ENCODE measurements around the gene HPD.
"Not testable (repeated sequence)": the region's sequence is repeated elsewhere in the genome, so short reads cannot be mapped to it uniquely, and the experiment has no call there.

Gene HPD

DNA sequence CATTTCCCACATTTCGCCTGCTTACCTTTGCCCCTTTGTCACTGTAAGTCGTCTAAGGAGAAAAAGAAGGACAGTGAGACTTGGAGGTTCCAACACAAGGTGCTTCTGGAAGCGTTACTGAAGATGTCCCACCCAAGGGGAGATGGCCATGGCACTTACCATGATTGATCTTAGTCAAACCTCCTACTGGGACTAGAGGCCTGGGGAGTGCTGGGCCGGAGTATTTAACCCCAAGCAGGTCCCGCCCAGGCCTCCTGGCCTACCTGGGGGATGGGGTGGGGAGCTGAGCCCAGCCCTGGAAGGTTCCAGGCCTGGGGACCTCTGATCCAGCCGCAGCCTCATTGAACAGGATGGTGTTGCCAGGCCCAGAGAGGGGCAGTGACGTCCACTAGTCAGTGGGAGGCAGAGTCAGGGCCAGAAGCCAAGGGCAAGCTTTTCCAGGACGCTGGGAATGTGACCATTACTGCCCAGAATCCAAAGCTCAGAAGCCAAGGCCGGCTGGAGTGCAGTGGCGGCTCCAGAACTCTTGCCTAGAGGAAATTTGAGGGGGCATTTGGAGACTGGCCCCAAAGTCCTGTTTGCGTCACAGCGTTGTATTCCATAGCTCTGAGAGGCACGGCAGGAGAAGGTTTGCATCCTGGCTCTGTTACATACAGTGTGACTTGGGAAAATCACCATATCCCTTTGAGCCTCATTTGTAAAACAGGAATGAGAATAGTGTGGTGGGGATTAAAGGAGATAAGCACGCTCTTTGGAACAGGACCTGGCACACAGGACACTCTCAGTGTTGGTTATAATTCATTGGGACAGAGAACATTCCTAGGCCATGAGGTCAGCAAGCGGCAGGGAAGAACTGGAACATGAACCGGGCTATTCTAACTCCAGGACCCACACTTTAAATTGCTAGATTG, at the start of gene HPD:
Gene HPD (minus strand): TSS at position 198 of the 911 bp plus-strand sequence. CDS start 36 bp downstream, at position 162.
- DNase-seq (ENCODE audit: low spot score), result peak; percentile 46

DNA sequence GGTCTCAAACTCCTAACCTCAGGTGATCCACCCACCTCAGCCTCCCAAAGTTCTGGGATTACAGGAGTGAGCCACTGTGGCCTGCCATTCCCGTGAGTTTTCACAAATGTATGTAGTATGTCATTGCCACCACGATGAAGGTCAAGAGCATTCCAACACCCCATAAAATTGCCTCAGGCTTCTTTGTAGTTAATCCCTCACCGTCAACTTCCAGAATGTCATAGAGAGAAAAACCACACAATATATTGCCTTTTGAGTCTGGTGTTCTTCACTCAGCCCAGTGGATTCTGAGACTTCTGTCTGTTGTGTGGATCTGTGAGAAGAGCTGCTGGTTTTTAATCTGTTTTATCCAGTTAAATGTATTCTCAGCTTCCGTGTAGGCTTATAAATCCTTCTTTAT, 47.1 kb upstream of the HPD start:
- DNase-seq (ENCODE audit: low spot score), result no peak

DNA sequence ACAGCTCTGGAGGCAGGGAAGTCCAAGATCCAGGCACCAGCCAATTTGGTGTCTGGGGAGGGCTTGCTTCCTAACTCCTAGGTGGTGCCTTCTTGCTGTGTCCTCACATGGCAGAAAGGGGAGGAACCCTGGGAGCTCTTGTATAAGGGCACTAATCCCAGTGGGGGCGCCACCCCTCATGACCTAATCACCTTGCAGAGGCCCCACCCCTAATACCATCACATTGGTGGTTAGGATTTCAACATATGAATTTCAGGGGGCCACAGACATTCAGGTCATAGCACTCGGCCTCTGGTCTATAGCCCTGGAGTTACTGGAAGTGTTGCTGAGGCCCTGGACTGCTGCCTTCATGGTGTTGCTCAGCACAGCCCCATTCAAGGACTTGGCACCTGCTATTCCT, 44.5 kb upstream of the HPD start:
- DNase-seq (ENCODE audit: low spot score), result no peak

DNA sequence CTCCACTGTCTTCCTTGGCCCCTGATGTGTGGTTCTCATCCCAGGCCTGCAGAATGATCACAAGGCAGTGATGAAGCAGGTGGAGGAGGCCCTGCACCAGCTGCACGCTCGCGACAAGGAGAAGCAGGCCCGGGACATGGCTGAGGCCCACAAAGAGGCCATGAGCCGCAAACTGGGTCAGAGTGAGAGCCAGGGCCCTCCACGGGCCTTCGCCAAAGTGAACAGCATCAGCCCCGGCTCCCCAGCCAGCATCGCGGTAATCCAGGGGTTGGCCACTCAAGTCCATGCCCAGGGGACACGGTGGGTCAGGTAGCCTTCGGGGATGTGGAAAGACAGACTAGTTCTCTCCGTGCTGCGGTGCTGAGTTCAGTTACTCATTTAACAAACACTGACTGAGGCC, 40.9 kb upstream of the HPD start:
- no peak for DNase-seq (ENCODE audit: low spot score)

DNA sequence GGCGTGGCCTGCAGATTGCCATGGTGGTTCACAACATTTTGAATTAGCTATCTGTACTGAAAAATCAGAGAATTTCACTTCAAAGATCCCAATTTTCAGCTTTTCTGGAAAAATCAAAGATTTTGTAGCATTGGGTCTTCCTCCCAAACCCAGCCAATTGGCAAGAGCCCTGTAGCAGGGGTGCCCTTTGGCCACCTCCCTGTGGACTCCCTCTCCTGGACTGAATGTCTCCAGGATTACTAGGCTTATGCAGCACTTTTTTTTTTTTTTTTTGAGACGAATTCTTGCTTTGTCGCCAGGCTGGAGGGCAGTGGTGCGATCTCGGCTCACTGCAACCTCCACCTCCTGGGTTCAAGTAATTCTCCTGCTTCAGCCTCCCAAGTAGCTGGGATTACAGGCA, 39.6 kb upstream of the HPD start:
- no peak for DNase-seq (ENCODE audit: low spot score)

DNA sequence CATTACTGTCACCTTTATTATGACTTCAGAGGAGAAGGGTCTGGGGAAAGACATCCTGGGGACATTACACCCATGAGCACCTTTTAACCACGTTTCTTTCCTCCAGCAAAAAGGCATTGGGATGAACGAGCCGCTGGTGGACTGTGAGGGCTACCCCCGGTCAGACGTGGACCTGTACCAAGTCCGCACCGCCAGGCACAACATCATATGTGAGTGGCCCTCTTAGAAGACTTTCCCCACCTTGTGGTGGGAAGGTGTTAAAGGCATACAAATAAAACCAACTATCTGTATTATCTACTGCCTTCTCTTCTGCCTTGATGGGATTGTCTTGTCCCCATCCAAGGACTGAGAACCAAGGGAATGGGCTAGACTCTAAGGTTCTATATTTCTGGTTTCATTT, 36.0 kb upstream of the HPD start:
- DNase-seq (ENCODE audit: low spot score), result no peak

DNA sequence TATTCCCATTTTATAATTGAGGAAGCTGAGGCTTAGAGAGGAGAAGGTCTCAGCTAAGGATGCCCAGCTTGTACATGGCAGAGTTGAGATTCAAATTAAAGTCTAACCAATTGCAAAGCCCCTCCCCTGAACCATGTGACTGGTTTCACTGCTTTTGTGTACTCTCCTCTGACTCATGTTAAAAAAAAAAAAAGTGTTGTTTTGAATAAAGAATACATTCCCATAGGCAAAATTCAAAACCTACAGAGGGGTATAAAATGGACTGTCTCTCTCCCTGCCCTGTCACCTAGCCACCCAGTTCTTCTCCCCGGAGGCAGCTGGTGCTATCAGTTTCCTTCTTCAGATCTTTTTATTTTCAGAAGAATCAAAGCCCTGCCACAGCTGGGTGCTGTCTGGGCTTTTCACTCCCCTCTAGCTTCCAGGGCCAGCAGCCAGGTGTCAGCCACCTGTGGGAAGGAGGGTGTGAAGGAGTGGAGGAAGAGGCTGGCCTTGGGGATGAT, 35.4 kb upstream of the HPD start:
- DNase-seq (ENCODE audit: low spot score), result no peak

DNA sequence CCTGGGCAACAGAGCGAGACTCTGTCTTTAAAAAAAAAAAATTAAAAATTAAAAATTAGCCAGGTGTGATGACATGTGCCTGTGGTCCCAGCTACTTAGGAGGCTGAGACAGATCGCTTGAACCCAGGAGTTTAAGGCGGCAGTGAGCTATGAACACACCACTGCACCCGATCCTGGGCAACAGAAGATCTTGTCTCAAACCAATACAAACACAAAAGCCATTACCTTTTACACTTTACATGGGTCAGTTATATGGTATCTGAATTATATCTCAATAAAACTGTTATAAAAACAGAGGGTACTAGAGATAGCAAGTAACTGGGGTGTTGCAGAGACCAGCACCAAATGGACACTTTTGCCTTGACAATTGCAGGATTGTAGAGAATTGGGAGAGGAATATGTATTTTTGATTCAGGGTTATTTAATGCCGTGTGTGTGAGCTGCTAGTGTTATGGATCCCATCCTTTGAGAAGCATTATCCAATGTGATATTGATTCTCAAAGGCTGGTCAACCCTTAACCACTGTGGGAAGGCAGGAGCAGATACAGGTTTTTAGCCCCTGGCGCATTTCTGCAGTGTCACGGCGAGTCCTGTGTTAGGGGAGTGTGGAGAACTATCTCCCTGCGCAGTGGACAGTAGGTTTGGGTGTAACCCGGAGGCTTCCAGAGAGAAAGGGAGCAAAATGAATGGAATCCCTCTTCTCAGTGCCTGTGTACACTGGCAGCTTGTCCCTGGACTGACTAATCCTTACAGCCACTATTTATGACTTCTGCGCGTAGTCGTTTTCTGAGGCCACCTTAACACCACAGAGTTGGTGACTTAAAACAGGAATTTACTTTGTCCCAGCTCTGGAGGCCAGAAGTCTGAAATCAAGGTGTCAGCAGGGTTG, 34.3 kb upstream of the HPD start:
- no peak for DNase-seq (ENCODE audit: low spot score)

DNA sequence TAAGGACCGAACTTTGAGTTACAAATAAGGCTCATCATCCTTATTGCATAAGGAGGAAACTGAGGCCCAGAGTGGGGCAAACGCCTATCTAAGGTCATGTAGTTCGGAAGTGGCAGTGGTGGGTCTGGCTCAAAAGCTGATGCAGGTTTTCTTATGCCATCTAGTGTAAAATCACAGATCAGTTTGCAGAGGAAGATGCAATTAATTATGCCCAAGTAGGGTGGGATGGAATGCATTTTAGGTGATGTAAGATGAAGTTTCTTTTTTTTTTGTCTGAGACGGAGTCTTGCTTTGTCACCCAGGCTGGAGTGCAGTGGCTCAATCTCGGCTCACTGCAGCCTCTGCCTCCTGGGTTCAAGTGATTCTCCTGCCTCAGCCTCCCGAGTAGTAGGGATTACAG, 31.0 kb upstream of the HPD start:
- not testable (repeated sequence) for DNase-seq (ENCODE audit: low spot score)

DNA sequence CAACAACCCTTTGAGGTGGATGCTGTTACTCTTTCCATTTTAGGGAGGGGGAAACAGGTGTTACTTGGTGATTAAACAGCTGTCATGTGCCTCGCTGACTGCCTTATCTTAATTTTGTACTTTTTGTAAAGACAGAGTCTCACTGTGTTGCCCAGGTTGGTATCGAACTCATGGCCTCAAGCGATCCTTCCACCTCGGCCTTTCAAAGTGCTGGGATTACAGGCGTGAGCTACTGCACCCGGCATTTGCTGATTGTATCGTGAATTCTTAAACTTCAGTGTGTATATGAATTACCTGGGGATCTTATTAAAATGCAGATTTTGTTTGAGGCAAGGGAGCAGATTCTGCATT, 30.6 kb upstream of the HPD start:
- DNase-seq (ENCODE audit: low spot score), result no peak

DNA sequence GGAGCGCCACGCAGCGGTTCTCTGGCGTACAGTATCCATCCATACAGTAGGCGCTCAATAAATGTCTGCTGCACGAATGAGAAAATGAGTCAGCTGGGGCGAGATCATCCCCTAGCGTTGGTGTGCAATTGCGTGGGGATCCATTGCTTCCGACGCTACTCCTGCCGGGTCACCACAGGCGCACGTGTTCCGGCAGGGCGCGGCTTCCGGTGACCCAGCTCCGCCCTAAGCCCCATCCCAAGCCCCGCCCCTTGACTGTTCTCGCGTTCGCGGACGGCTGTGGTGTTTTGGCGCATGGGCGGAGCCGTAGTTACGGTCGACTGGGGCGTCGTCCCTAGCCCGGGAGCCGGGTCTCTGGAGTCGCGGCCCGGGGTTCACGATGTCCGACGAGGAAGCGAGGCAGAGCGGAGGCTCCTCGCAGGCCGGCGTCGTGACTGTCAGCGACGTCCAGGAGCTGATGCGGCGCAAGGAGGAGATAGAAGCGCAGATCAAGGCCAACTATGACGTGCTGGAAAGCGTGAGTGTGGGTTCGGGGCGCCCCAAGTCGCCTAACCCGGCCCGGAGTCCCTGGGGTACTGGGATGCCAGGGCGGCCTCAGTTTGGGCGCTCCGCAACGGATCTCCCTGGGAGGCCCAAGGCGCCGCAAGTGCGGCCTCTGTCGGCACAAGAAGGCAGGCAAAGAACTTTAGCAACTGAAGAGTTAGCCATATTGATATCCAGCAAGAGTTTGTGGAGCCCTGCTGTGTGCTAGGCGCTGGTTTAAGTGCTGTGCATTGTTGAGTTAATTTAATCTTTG, 30.0 kb upstream of the HPD start, which contains the start of gene PSMD9:
Gene PSMD9 (plus strand): TSS at position 313 of the 796 bp plus-strand sequence. CDS start 67 bp downstream, at position 380.
- DNase-seq (ENCODE audit: low spot score), result peak; percentile 93

DNA sequence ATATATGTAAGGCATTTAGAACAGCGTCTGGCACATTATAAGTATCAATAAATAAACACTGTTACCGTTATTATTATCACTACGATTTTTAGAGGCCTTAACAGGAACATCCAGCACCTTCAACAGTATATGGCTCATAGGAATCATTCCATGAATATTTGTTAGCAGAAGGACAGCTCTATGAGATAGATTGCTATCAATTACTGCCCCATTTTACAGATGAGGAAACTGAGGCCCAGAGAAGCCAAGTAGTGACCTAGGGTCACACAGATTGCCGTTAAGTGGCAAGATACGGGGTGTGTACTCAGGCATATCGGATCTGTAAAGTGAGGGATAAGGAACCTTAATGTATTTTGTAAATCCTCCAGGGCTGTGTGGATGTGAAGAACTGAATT, 29.4 kb upstream of the HPD start:
- DNase-seq (ENCODE audit: low spot score), result no peak

DNA sequence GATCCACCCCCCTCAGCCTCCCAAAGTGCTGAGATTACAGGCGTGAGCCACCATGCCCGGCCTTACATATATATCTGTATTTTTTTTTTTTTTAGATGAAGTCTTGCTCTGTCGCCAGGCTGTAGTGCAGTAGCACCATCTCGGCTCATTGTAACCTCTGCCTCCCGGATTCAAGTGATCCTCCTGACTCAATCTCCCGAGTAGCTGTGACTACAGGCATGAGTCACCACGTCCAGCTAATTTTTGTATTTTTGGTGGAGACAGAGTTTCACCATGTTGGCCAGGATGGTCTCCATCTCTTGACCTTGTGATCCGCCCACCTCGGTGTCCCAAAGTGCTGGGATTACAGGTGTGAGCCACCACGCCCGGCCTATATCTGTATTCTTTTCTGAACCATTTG, 26.5 kb upstream of the HPD start:
- not testable (repeated sequence) for DNase-seq (ENCODE audit: low spot score)

DNA sequence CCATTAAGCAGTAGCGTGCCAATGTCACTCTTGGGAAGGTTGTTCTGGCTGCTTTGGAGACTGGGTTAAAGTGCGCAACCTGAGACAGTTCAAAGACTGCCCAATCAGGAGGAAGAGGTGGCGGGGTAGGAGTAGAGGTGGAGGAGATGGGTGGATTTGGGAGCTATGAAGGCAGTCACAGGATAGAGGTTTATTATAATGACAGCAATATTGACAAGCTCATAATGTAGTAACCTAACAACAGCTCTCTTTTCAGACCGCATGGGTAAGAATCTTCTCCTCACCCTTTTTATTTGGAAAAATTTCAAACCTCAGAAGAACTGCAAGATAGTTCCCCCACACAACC, 24.6 kb upstream of the HPD start:
- DNase-seq (ENCODE audit: low spot score), result no peak

DNA sequence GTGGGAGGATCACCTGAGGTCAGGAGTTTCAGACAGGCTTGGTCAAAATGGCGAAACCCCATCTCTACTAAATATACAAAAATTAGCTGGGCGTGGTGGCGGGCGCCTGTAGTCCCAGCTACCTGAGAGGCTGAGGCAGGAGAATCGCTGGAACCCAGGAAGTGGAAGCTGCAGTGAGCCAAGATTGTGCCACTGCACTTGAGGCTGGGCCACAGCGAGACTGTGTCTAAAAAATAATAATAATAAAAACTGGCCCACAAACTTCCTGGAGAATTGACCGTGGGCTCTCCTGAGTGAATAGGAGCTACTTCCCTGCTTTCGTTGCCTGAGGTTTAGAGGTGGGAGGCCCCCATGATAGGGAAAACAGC, 17.4 kb upstream of the HPD start:
- not testable (repeated sequence) for DNase-seq (ENCODE audit: low spot score)

DNA sequence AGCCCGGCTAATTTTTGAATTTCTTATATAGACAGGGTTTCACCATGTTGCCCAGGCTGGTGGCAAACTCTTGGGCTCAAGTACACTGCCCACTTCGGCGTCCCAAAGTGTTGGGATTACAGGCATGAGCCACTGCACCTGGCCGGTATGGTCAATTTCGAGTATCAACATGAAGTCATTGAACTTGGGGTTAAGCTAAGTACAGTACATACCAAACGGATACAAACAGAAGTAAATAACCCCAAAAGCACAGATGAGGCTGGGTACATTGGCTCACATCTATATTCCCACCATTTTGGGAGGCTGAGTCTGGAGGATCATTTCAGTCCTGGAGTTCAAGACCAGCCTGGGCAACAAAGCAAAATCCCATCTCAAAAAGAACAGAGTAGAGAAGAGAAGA, 16.9 kb upstream of the HPD start:
- no peak for DNase-seq (ENCODE audit: low spot score)

DNA sequence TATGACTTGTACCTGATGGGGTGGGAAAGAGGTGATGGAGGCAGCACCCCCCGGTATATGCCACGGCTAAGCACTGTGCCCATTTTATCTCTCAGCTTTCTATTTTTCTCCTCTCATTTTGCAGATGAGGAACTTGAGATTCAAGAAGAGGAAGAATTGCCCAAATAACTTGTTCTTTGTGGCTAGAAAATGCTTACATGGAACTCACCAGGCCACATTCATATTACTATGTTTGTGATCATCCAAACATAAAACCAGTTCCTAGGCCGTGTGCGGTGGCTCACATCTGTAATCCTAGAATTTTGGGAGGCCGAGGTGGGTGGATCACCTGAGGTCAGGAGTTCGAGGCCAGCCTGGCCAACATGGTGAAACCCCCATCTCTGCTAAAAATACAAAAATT, 15.4 kb upstream of the HPD start:
- no peak for DNase-seq (ENCODE audit: low spot score)

DNA sequence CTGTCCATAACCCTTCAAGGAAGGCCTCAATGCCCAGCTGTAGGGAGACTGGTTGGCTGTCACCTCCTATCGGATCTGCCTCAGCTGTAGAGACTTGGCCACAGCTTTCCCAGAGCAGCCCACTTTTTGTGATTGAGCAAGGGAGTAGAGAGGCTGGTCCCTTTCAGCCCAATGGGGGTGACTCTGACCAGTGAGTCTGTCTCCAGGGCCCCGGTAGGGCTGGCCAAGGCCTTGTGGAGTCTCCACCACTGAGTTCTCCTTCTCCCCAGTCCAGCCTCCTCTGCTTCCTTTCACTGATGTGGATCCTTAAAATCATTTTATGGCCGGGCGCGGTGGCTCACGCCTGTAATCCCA, 14.5 kb upstream of the HPD start:
- no peak for DNase-seq (ENCODE audit: low spot score)

DNA sequence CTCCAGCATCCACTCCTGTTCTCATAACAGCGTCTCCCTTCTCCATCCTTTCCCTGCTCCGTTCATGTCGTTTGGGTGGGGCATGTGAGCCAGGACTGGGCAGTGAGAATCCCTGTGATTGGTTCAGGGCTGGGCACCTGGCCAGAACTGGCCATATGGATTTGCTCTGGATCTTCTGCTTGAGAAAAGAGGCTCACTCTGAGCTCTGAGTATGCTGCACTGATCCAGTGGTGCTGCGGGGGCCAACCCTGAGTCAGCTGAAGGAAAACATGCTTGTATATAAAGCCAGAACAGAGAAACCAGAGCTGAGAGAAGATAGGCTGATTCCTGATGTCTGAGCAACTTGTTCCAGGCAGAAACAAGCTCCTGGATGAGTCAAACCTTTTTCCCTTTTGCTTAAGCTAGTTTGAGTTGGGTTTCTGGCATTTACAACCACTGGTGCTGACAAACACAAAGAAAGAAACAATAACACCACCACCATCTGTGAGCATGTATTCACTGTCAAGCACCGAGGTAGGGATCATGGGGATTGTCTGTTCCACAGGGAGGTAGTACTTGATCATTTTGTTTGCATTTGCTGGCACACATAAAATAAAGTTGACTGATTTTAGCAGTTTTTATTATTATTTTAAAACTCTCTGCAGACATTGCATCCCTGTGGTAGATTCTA, 14.0 kb upstream of the HPD start:
- no peak for DNase-seq (ENCODE audit: low spot score)

DNA sequence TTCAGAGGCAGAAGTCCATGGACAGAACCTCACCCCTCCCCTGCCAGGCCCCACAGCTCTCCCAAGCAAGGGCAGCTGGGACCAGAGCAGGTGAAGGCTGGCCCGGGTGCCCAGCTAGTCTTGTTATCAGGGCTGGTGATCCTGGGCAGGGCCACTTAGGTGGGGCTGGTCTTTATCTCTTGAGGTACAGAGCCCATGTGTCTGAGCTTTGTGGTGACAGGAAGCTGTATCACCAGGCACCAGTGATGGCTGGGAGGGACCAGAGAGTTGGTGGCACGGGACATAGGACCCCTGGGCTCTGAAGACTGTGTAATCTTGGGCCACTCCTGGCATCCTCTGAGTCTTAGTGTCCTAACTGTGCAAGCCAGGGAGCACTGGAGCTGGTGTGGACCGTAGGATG, 12.8 kb upstream of the HPD start:
- no peak for DNase-seq (ENCODE audit: low spot score)

DNA sequence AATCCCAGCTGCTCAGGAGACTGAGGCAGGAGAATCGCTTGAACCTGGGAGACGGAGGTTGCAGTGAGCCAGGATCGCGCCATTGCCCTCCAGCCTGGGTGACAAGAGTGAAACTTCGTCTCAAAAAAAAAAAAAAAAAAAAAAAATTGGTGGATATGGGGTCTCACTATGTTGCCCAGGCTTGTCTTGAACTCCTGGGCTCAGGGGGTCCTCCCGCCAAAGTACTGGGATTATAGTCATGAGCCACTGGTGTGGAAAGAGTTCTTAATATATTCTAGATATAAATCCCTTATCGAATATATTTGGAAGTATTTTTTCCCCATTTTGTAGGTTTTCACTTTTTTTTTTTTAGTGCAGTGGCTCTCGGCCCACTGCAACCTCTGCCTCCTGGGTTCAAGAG, 10.6 kb upstream of the HPD start:
- not testable (repeated sequence) for DNase-seq (ENCODE audit: low spot score)

DNA sequence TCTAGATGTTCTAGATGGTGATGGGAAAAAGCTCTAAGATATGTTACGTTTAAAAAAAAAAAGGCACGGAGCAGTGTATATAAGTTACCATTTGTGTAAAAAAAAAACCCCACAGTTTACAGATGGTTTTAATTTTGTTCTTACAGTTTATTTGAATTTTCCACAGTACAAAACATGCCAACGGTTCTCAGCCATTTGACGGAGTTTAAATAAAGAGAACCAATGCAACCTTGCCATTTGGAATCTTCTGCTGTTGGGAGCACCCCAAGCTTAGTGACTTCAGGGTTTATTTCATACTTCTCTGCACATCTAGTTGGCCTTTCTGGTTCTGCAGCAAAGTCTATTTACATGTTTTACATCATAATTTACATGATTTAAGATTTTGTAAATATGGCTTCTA, 7.7 kb upstream of the HPD start:
- DNase-seq (ENCODE audit: low spot score), result no peak
